Measurements from ENCODE around the gene MTAP.

GRCh38 chr9:21933281-21933680, 130.8 kb downstream of the MTAP start:
- TF ChIP-seq CTCF (IDR thresholded peaks at IDR 0.05): no peak
- TF ChIP-seq POLR2A (IDR thresholded peaks at IDR 0.05): no peak
